Caco-2 (cell line): ENCODE results near the gene LBX1. TPM values are rescaled to one million over a fixed set of nuclear protein-coding genes. Genes with fewer than 3 reads are reported as not detected.

Source experiments
- BruUV-seq: library from RNA; stranded (reverse); fragments of 400-500 nt; replicated peaks from 2 replicates; lab custom pipeline; 2021; lab: Mats Ljungman, UMichigan
- CTCF ChIA-PET: fragments of 300-600 bp; sonication (Branson Sonifier 250); formaldehyde crosslinking; loops from one replicate; lab custom pipeline; 2022; ENCODE audit warnings: antibody characterized with exemption; lab: Charles Lee
- POLR2A ChIA-PET: fragments of 300-600 bp; sonication (Branson Sonifier 250); formaldehyde crosslinking; loops from one replicate; lab custom pipeline; 2022; ENCODE audit warnings: antibody characterized with exemption; lab: Charles Lee
- DNase-seq, 2 experiments: peaks; one replicate each; pipeline versions ENCODE4 v3.0.0 to v3.0.0-alpha.2; 2020 to 2022
- H3K27me3 ChIP-seq: replicated peaks from 2 replicates; pipeline ENCODE4 v1.6.0; 2011; ENCODE audit warnings: low read length; ENCODE audit not compliant: control insufficient read depth, insufficient read depth
- H3K36me3 ChIP-seq: 2 replicates; pipeline ENCODE4 v1.5.1; 2011; ENCODE audit warnings: low read length; ENCODE audit not compliant: control insufficient read depth, insufficient read depth
- H3K4me1 ChIP-seq: fragments of 250-450 bp; sonication (Bioruptor Pico); 2 replicates; pipeline ENCODE4 v1.5.1; 2020; ENCODE audit warnings: mild to moderate bottlenecking
- H3K4me3 ChIP-seq: 2 replicates; pipeline ENCODE4 v1.5.1; 2011; ENCODE audit warnings: low read depth, mild to moderate bottlenecking, control low read depth, low read length
- H3K9me3 ChIP-seq: fragments of 250-450 bp; sonication (Bioruptor Pico); 2 replicates; pipeline ENCODE4 v1.5.1; 2020; ENCODE audit warnings: mild to moderate bottlenecking, moderate library complexity
- H3K27ac Mint-ChIP-seq: one replicate; pipeline ENCODE4 v1.8.0; 2022; ENCODE audit warnings: mixed read lengths; ENCODE audit not compliant: unreplicated experiment
- H3K27me3 Mint-ChIP-seq: one replicate; pipeline ENCODE4 v1.8.0; 2022; ENCODE audit warnings: mixed read lengths; ENCODE audit not compliant: insufficient read depth, unreplicated experiment
- H3K36me3 Mint-ChIP-seq: one replicate; pipeline ENCODE4 v1.8.0; 2022; ENCODE audit warnings: mild to moderate bottlenecking, mixed read lengths; ENCODE audit not compliant: insufficient read depth, unreplicated experiment
- H3K4me1 Mint-ChIP-seq: one replicate; pipeline ENCODE4 v1.8.0; 2022; ENCODE audit warnings: low read depth, mixed read lengths; ENCODE audit not compliant: unreplicated experiment
- H3K4me3 Mint-ChIP-seq: one replicate; pipeline ENCODE4 v1.8.0; 2022; ENCODE audit warnings: mild to moderate bottlenecking, moderate library complexity, mixed read lengths; ENCODE audit not compliant: unreplicated experiment
- H3K9me3 Mint-ChIP-seq: one replicate; pipeline ENCODE4 v1.8.0; 2022; ENCODE audit warnings: mixed read lengths; ENCODE audit not compliant: unreplicated experiment
- intact Hi-C: fragments of 100-400 bp; cut with micrococcal nuclease; formaldehyde crosslinking; loops from one replicate; pipeline ENCODE4 v1.10.0; 2022; ENCODE audit not compliant: unreplicated experiment
- total RNA-seq: library from RNA; stranded (reverse); gene quantifications from 2 replicates; pipeline ENCODE4 v1.2.3, GENCODE V29; 2022
- TF ChIP-seq, protein P1 (sequence below), 2 experiments: fragments of 200-600 bp in 1 of 2; IDR thresholded peaks; 1 replicate in 1 of 2; 2 replicates in 1 of 2; pipeline versions ENCODE4 v1.5.1 to v1.8.0; 2011 to 2022; ENCODE audit warnings: antibody characterized with exemption in 1 of 2, control low read depth in 1 of 2, inconsistent platforms in 1 of 2, low read depth in 1 of 2, low read length in 1 of 2, mild to moderate bottlenecking in 1 of 2, moderate library complexity in 1 of 2; ENCODE audit not compliant: insufficient read depth in 1 of 2, severe bottlenecking in 1 of 2, unreplicated experiment in 1 of 2

Gene LBX1
- total RNA-seq, 1 experiment from 2014 or later, result not detected

- Histone ChIP-seq H3K9me3 (no peaks in the 10 kb centered on the region), H3K27me3 (no peaks in the 10 kb centered on the region), H3K4me3 (no peak overlapping the region), H3K4me1 (no peaks in the 10 kb centered on the region), H3K36me3 (no peaks in the 10 kb centered on the region)
- Mint-ChIP-seq H3K9me3 (no peaks in the 10 kb centered on the region), H3K27ac (no peak overlapping the region), H3K4me3 (no peak overlapping the region), H3K4me1 (no peaks in the 10 kb centered on the region), H3K36me3 (no peaks in the 10 kb centered on the region), H3K27me3 (peaks cover 3% of the 10 kb centered on the region)
- DNase-seq, result peak; percentile 31 to 50
- CTCF ChIA-PET, result interaction anchor here (0.6 kb wide), 1 partner anchor 34 kb away, joined by 3 read pairs; no protein-coding TSS in a partner anchor
- no TSS peak for BruUV-seq
- POLR2A ChIA-PET, result interaction anchor here (0.5 kb wide), 1 partner anchor 217 kb away, joined by 4 read pairs; no protein-coding TSS in a partner anchor
- TF ChIP-seq, protein P1, sequence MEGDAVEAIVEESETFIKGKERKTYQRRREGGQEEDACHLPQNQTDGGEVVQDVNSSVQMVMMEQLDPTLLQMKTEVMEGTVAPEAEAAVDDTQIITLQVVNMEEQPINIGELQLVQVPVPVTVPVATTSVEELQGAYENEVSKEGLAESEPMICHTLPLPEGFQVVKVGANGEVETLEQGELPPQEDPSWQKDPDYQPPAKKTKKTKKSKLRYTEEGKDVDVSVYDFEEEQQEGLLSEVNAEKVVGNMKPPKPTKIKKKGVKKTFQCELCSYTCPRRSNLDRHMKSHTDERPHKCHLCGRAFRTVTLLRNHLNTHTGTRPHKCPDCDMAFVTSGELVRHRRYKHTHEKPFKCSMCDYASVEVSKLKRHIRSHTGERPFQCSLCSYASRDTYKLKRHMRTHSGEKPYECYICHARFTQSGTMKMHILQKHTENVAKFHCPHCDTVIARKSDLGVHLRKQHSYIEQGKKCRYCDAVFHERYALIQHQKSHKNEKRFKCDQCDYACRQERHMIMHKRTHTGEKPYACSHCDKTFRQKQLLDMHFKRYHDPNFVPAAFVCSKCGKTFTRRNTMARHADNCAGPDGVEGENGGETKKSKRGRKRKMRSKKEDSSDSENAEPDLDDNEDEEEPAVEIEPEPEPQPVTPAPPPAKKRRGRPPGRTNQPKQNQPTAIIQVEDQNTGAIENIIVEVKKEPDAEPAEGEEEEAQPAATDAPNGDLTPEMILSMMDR (IDR thresholded peaks at IDR 0.05; ENCODE audit: insufficient read depth in 1 of 2, low read depth in 1 of 2, low read length in 1 of 2, severe bottlenecking in 1 of 2, unreplicated experiment in 1 of 2), result no peak
- intact Hi-C loops, result no loop called here
Measured at GRCh38 chr10:101258179-101258885, 29.1 kb upstream of the LBX1 start.

DNA sequence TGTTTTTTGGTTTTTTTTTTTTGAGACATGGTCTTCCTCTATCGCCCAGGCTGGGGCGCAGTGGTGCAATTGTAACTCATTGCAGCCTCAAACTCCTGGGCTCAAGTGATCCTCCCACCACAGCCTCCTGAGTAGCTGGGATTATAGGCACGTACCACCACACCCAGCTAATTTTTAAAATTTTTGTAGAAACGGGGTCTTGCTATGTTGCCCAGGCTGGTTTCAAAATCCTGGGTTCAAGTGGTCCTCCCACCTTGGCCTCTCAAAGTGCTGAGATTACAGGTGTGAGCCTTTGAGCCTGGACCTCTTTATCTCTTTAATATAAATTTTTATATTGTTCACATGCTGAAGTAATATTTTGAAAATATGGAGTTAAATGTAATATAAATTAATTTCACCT is 28.2 kb upstream of the LBX1 start:
- Mint-ChIP-seq H3K9me3 (no peaks in the 10 kb centered on the region), H3K27me3 (peaks cover 3% of the 10 kb centered on the region), H3K36me3 (no peaks in the 10 kb centered on the region), H3K27ac (no peak overlapping the region), H3K4me3 (no peak overlapping the region), H3K4me1 (no peaks in the 10 kb centered on the region)
- DNase-seq, result no peak
- Histone ChIP-seq H3K9me3 (no peaks in the 10 kb centered on the region), H3K36me3 (no peaks in the 10 kb centered on the region), H3K27me3 (no peaks in the 10 kb centered on the region), H3K4me1 (no peaks in the 10 kb centered on the region), H3K4me3 (no peak overlapping the region)
- ChIA-PET CTCF (interaction anchor here (0.6 to 0.7 kb wide), 2 partner anchors 34 to 42 kb away, joined by 3 to 4 read pairs; no protein-coding TSS in a partner anchor), POLR2A (no interaction called here)
- intact Hi-C loops, result no loop called here
- BruUV-seq, result no TSS peak
- TF ChIP-seq, protein P1 (IDR thresholded peaks at IDR 0.05; ENCODE audit: insufficient read depth in 1 of 2, low read depth in 1 of 2, low read length in 1 of 2, severe bottlenecking in 1 of 2, unreplicated experiment in 1 of 2), result no peak

GRCh38 chr10:101257084-101257483 is 27.8 kb upstream of the LBX1 start:
- TF ChIP-seq, protein P1 (IDR thresholded peaks at IDR 0.05; ENCODE audit: insufficient read depth in 1 of 2, low read depth in 1 of 2, low read length in 1 of 2, severe bottlenecking in 1 of 2, unreplicated experiment in 1 of 2), result no peak
- no peak overlapping the region for H3K4me3 Mint-ChIP-seq
- no peaks in the 10 kb centered on the region for H3K36me3 ChIP-seq
- BruUV-seq, result no TSS peak
- no peaks in the 10 kb centered on the region for H3K9me3 ChIP-seq
- H3K4me1 ChIP-seq, result no peaks in the 10 kb centered on the region
- no peaks in the 10 kb centered on the region for H3K36me3 Mint-ChIP-seq
- H3K9me3 Mint-ChIP-seq, result no peaks in the 10 kb centered on the region
- POLR2A ChIA-PET, result no interaction called here
- peaks cover 3% of the 10 kb centered on the region for H3K27me3 Mint-ChIP-seq
- CTCF ChIA-PET, result interaction anchor here (0.7 kb wide), 1 partner anchor 41 kb away, joined by 4 read pairs; no protein-coding TSS in a partner anchor
- H3K27me3 ChIP-seq, result no peaks in the 10 kb centered on the region
- no peak for DNase-seq
- no peak overlapping the region for H3K27ac Mint-ChIP-seq
- intact Hi-C loops, result no loop called here
- H3K4me1 Mint-ChIP-seq, result no peaks in the 10 kb centered on the region
- no peak overlapping the region for H3K4me3 ChIP-seq
